ENCODE measurements around the gene CDC42BPA.

DNA sequence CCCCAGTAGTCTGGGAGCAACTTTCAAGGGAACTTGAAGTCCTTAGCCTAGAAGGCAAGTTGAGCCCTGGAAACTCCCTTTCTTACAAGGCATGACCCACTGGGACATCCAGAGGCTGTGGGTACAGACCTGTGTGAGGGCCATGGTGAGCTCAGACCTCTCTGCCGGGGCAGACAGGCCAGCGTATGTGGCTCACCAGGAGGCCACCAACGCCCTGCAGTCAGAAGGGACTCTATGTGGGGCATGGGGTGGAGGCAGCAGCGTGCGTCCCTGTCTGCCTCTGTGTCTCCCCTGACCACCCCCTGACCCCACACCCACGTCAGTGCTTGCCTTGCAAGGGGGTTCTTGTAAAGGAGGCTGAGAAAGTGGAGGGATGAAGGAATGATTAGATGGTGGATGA lies 367.4 kb downstream of the CDC42BPA start:
- no peak for TF ChIP-seq EZH2 (IDR thresholded peaks at IDR 0.05; ENCODE audit: low read length)
- TF ChIP-seq, protein P1, sequence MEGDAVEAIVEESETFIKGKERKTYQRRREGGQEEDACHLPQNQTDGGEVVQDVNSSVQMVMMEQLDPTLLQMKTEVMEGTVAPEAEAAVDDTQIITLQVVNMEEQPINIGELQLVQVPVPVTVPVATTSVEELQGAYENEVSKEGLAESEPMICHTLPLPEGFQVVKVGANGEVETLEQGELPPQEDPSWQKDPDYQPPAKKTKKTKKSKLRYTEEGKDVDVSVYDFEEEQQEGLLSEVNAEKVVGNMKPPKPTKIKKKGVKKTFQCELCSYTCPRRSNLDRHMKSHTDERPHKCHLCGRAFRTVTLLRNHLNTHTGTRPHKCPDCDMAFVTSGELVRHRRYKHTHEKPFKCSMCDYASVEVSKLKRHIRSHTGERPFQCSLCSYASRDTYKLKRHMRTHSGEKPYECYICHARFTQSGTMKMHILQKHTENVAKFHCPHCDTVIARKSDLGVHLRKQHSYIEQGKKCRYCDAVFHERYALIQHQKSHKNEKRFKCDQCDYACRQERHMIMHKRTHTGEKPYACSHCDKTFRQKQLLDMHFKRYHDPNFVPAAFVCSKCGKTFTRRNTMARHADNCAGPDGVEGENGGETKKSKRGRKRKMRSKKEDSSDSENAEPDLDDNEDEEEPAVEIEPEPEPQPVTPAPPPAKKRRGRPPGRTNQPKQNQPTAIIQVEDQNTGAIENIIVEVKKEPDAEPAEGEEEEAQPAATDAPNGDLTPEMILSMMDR (optimal IDR thresholded peaks at IDR 0.05 in 1 of 3, IDR thresholded peaks at IDR 0.05 in 1 of 3, conservative IDR thresholded peaks at IDR 0.05 in 1 of 3; ENCODE audit: extremely low read depth in 1 of 3, insufficient read depth in 2 of 3, low read length in 3 of 3): no peak
